Omental fat pad (tissue), 4 donors: ENCODE results near the gene FASTK. TPM values are rescaled to one million over a fixed set of nuclear protein-coding genes. Genes with fewer than 3 reads are reported as not detected.

ENCODE experiments used
- ATAC-seq: fragments of 150-250 bp; one replicate; pipeline ENCODE4 v1.9.1; 2016; ENCODE audit warnings: mild to moderate bottlenecking, moderate library complexity; ENCODE audit not compliant: low FRiP score
- DNase-seq: peaks from one replicate; pipeline ENCODE4 v3.0.0-alpha.2; 2019; ENCODE audit warnings: low spot score
- CTCF ChIP-seq, 3 donors: fragments of 450-650 bp; IDR thresholded peaks; one replicate each; pipeline ENCODE4 v1.5.1; 2016 to 2017; ENCODE audit warnings: antibody characterized with exemption in 3 of 3, mild to moderate bottlenecking in 3 of 3, moderate library complexity in 2 of 3
- total RNA-seq, 4 donors: library from RNA; depleted of rRNA; stranded (reverse); fragments of >200 nt; gene quantifications; one replicate each; pipeline ENCODE4 v1.1.0, GENCODE V29; 2016

Gene FASTK
- total RNA-seq, 4 donors from 2014 or later = 44.0 to 67.6 (median 51.6) TPM

- DNase-seq (peak; percentile 81), ATAC-seq (peak; percentile 91)
- no peak for TF ChIP-seq CTCF (IDR thresholded peaks at IDR 0.05)
Observed at GRCh38 chr7:151038951-151039849, 41.4 kb downstream of the FASTK start.

GRCh38 chr7:151035902-151036301 is 44.7 kb downstream of the FASTK start:
- ATAC-seq (no peak), DNase-seq (no peak)
- no peak for TF ChIP-seq CTCF (IDR thresholded peaks at IDR 0.05)

GRCh38 chr7:151035026-151035717 is 45.4 kb downstream of the FASTK start:
- no peak for TF ChIP-seq CTCF (IDR thresholded peaks at IDR 0.05)
- DNase-seq = no peak
- no peak for ATAC-seq

GRCh38 chr7:151034312-151035025 is 46.1 kb downstream of the FASTK start:
- DNase-seq (no peak), ATAC-seq (no peak)
- TF ChIP-seq CTCF (IDR thresholded peaks at IDR 0.05) = no peak

GRCh38 chr7:151033864-151034249 is 46.8 kb downstream of the FASTK start:
- no peak for TF ChIP-seq CTCF (IDR thresholded peaks at IDR 0.05)
- DNase-seq (no peak), ATAC-seq (no peak)

GRCh38 chr7:151032936-151033863 is 47.4 kb downstream of the FASTK start:
- ATAC-seq = no peak
- no peak for TF ChIP-seq CTCF (IDR thresholded peaks at IDR 0.05)
- DNase-seq = no peak
